GM12864 (cell line): ENCODE measurements around the gene MRPL53.

Source experiments
- DNase-seq: peaks from one replicate; pipeline ENCODE4 v3.0.0-alpha.2; 2011; ENCODE audit warnings: low read depth
- H3K4me3 ChIP-seq: 2 replicates; pipeline ENCODE4 v1.5.1; 2011; ENCODE audit warnings: mild to moderate bottlenecking, low read depth, low read length, control low read depth
- CTCF ChIP-seq: IDR thresholded peaks from 2 replicates; pipeline ENCODE4 v1.5.1; 2011; ENCODE audit warnings: low read depth, mild to moderate bottlenecking, moderate library complexity, low read length, control low read depth, inconsistent platforms; ENCODE audit errors: missing control alignments

Gene MRPL53

GRCh38 chr2:74499940-74500577 lies 27.6 kb upstream of the MRPL53 start:
- no peak for DNase-seq
- no peak for TF ChIP-seq CTCF
- H3K4me3 ChIP-seq = no peak overlapping the region

- DNase-seq = no peak
- no peak for TF ChIP-seq CTCF
- no peak within 1 kb of the TSS; the same call in 1 of the 2 replicates for H3K4me3 ChIP-seq
These were observed 26.9 kb upstream of the MRPL53 start, which contains the start of gene LBX2 for GRCh38 chr2:74499267-74499939. TSS of gene LBX2 (minus strand) at chr2:74499603. CDS start at chr2:74499537, 66 bp downstream.

- no peak for DNase-seq
- TF ChIP-seq CTCF = no peak
- H3K4me3 ChIP-seq = no peak overlapping the region; the same call in 1 of the 2 replicates
These were observed 26.2 kb upstream of the MRPL53 start for GRCh38 chr2:74498500-74499266.

- no peak for DNase-seq
- TF ChIP-seq CTCF = no peak
- H3K4me3 ChIP-seq = no peak overlapping the region
These were observed 25.5 kb upstream of the MRPL53 start for GRCh38 chr2:74497777-74498499.

- no peak for TF ChIP-seq CTCF
- no peak overlapping the region for H3K4me3 ChIP-seq
- no peak for DNase-seq
These were observed 24.7 kb upstream of the MRPL53 start for GRCh38 chr2:74496997-74497776.

- H3K4me3 ChIP-seq = no peak overlapping the region
- TF ChIP-seq CTCF = no peak
- DNase-seq = no peak
These were observed 23.0 kb upstream of the MRPL53 start for GRCh38 chr2:74495440-74495839.
